HL-60 (cell line): ENCODE measurements around the gene NSFL1C.

Experiments
- DNase-seq, 2 experiments: peaks; one replicate each; pipeline ENCODE4 v3.0.0-alpha.2; 2010 to 2020; ENCODE audit warnings: low read depth in 1 of 2, low spot score in 1 of 2
- H3K27ac ChIP-seq: fragments of 250-450 bp; sonication (Bioruptor Pico); replicated peaks from 2 replicates; pipeline ENCODE4 v1.5.1; 2020; ENCODE audit warnings: mild to moderate bottlenecking, moderate library complexity
- H3K27me3 ChIP-seq: fragments of 250-450 bp; sonication (Bioruptor Pico); 2 replicates; pipeline ENCODE4 v1.5.1; 2021; ENCODE audit warnings: mild to moderate bottlenecking, moderate library complexity; ENCODE audit not compliant: insufficient read depth, poor library complexity, severe bottlenecking
- H3K4me3 ChIP-seq: replicated peaks from 2 replicates; pipeline ENCODE4 v1.5.1; 2011; ENCODE audit warnings: mild to moderate bottlenecking, control low read depth, low read length; ENCODE audit not compliant: insufficient read depth
- CTCF ChIP-seq: IDR thresholded peaks from one replicate; pipeline ENCODE4 v1.5.1; 2011; ENCODE audit warnings: low read length, control low read depth, inconsistent platforms; ENCODE audit not compliant: insufficient read depth
- GABPA ChIP-seq: IDR thresholded peaks from 2 replicates; pipeline ENCODE4 v1.6.1; 2012; ENCODE audit warnings: low read depth
- POLR2AphosphoS5 ChIP-seq: IDR thresholded peaks from 2 replicates; pipeline ENCODE4 v1.6.1; 2012; ENCODE audit warnings: low read depth
- SPI1 ChIP-seq: IDR thresholded peaks from 2 replicates; pipeline ENCODE4 v1.6.1; 2012; ENCODE audit warnings: low read depth, mild to moderate bottlenecking, borderline replicate concordance
- long read RNA-seq: library from polyadenylated mRNA; unstranded; transcript quantifications from one replicate; pipeline ENCODE4 v2.0.0, GENCODE V29; 2020
- TF ChIP-seq, protein P1 (sequence below): IDR thresholded peaks from 2 replicates; pipeline ENCODE4 v1.6.1; 2012; ENCODE audit warnings: low read depth; ENCODE audit not compliant: insufficient replicate concordance

The NSFL1C gene
- long read RNA-seq, transcript NSFL1C-207 (2 exons, 624 nt): minor isoform, 7 of 288 reads
- long read RNA-seq, transcript NSFL1C-203 (9 exons, 1,446 nt): minor isoform, 5 of 288 reads
- long read RNA-seq, transcript NSFL1C-201 (9 exons, 3,568 nt): major isoform, 237 of 288 reads
- long read RNA-seq, partial matches to known transcripts: 2 of 288 reads
- long read RNA-seq, other reads (novel, unspliced or antisense): 36 of 288 reads

- H3K27me3 ChIP-seq: no peaks in the 10 kb centered on the region
- peak within 1 kb of the TSS; percentile 95 for H3K27ac ChIP-seq
- TF ChIP-seq, protein P1, sequence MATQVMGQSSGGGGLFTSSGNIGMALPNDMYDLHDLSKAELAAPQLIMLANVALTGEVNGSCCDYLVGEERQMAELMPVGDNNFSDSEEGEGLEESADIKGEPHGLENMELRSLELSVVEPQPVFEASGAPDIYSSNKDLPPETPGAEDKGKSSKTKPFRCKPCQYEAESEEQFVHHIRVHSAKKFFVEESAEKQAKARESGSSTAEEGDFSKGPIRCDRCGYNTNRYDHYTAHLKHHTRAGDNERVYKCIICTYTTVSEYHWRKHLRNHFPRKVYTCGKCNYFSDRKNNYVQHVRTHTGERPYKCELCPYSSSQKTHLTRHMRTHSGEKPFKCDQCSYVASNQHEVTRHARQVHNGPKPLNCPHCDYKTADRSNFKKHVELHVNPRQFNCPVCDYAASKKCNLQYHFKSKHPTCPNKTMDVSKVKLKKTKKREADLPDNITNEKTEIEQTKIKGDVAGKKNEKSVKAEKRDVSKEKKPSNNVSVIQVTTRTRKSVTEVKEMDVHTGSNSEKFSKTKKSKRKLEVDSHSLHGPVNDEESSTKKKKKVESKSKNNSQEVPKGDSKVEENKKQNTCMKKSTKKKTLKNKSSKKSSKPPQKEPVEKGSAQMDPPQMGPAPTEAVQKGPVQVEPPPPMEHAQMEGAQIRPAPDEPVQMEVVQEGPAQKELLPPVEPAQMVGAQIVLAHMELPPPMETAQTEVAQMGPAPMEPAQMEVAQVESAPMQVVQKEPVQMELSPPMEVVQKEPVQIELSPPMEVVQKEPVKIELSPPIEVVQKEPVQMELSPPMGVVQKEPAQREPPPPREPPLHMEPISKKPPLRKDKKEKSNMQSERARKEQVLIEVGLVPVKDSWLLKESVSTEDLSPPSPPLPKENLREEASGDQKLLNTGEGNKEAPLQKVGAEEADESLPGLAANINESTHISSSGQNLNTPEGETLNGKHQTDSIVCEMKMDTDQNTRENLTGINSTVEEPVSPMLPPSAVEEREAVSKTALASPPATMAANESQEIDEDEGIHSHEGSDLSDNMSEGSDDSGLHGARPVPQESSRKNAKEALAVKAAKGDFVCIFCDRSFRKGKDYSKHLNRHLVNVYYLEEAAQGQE: peak; percentile 77
- no peak for TF ChIP-seq SPI1
- peak; percentile 87 for TF ChIP-seq CTCF
- peak; percentile 81 for TF ChIP-seq POLR2AphosphoS5
- peak; percentile 83 for TF ChIP-seq GABPA
Measured at GRCh38 chr20:1466211-1467081, at the start of gene NSFL1C. TSS of gene NSFL1C (minus strand) at chr20:1466849. CDS start at chr20:1466824, 25 bp downstream.

GRCh38 chr20:1513801-1514200 is 47.2 kb upstream of the NSFL1C start:
- no peaks in the 10 kb centered on the region for H3K27me3 ChIP-seq
- TF ChIP-seq, protein P1: no peak
- TF ChIP-seq SPI1 (no peak), GABPA (no peak), POLR2AphosphoS5 (no peak), CTCF (no peak)

More at GRCh38 chr20:1466211-1467081, at the start of gene NSFL1C:
- peak within 1 kb of the TSS; percentile 96 for H3K4me3 ChIP-seq
- peak; percentile 88 to 94 for DNase-seq

DNA sequence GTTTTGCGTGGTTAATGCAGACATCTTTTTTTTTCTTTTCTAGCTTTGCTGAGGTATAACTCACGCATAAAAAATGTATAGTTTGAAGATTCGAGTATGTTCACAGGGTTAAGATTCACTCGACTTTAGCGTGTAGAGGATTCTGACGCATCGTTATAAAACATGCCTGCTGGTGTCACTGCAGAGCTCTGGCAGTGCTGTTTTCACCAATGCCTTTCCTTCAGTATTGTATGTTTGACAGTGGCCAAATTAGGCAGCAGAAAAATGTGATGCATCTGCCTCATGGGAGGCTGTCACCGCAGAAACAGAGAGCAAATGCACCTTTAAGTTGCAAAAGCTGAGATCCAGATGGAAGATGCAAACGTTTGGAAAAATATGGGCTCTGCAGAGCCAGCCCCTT is 42.6 kb upstream of the NSFL1C start:
- no peaks in the 10 kb centered on the region for H3K27me3 ChIP-seq
- no peak overlapping the region for H3K4me3 ChIP-seq
- TF ChIP-seq CTCF: peak; percentile 65
- TF ChIP-seq, protein P1: no peak
- peak in 1 of 2 experiments; percentile 74 for DNase-seq
- H3K27ac ChIP-seq: no peak overlapping the region

More at GRCh38 chr20:1513801-1514200, 47.2 kb upstream of the NSFL1C start:
- no peak overlapping the region for H3K27ac ChIP-seq
- DNase-seq: no peak
- H3K4me3 ChIP-seq: no peak overlapping the region
